Measurements from ENCODE around the gene DENND2C. TPM values are rescaled to one million over a fixed set of nuclear protein-coding genes. Genes with fewer than 3 reads are reported as not detected.

The DENND2C gene
- total RNA-seq, 5 donors from 2014 or later (not counting 1 experiment from before 2014, with no cell fraction given) = 0.61 to 1.5 (median 0.79) TPM

GRCh38 chr1:114627107-114627506 is 42.7 kb downstream of the DENND2C start:
- Histone ChIP-seq H3K36me3 (ENCODE audit: control insufficient read depth in 2 of 2, extremely low read depth in 1 of 2, insufficient read depth in 1 of 2, low read length in 1 of 2) (no peaks in the 10 kb centered on the region), H3K4me1 (ENCODE audit: control insufficient read depth in 1 of 2, extremely low read depth in 1 of 2, insufficient read depth in 2 of 2, low read length in 2 of 2) (no peaks in the 10 kb centered on the region), H3K27me3 (replicated peaks in 1 of 2; ENCODE audit: control insufficient read depth in 2 of 2, extremely low read depth in 1 of 2, insufficient read depth in 2 of 2, low read length in 1 of 2) (no peaks in the 10 kb centered on the region), H3K27ac (ENCODE audit: low read length) (no peak overlapping the region), H3K9me3 (no peaks in the 10 kb centered on the region), H3K4me3 (ENCODE audit: control insufficient read depth in 1 of 2, extremely low read depth in 1 of 2, low read length in 1 of 2) (no peak overlapping the region)
- no peak for ATAC-seq (replicated peaks in 1 of 4)
- no peak overlapping the region for H3K27ac Mint-ChIP-seq
- H3K4me3 Mint-ChIP-seq = no peak overlapping the region
- no peaks in the 10 kb centered on the region for H3K36me3 Mint-ChIP-seq
- DNase-seq = no peak
- peaks cover 16 to 25% of the 10 kb centered on the region in 2 donors for H3K27me3 Mint-ChIP-seq
- peaks cover 0 to 3% (median 0%) of the 10 kb centered on the region in 3 donors for H3K9me3 Mint-ChIP-seq
- ChIA-PET POLR2A (no interaction called here), CTCF (interaction anchor here (0.6 kb wide), 2 partner anchors 44 to 488 kb away, joined by 3 to 4 read pairs; no protein-coding TSS in a partner anchor)
- WGBS (ENCODE audit: insufficient coverage) = 20% methylated on average over 1 of the region's 2 CpGs
- H3K4me1 Mint-ChIP-seq = no peaks in the 10 kb centered on the region

DNA sequence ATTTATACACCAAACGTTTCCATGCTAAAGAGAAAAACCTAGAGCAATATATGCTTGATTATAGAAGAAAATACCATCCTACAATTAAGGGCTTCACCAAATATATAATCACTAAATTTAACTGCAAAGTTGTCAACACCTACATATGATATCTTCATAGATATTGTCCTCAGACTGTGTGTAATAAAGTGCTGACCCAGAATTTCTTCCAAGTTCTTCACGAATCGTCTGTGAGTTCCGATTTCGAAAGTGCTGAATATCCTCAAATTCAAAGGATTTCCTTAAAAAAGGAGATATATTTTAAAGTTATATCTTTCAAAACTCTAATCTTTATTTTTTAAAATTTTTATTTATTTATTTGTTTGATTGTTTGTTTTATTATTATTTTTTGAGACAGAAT is 46.5 kb downstream of the DENND2C start:
- H3K4me3 Mint-ChIP-seq = no peak overlapping the region
- CTCF ChIA-PET = interaction anchor here (0.7 to 0.8 kb wide), 2 partner anchors 29 to 1231 kb away, joined by 3 read pairs; no protein-coding TSS in a partner anchor
- Histone ChIP-seq H3K27ac (ENCODE audit: low read length) (no peak overlapping the region), H3K4me3 (ENCODE audit: control insufficient read depth in 1 of 2, extremely low read depth in 1 of 2, low read length in 1 of 2) (no peak overlapping the region), H3K27me3 (replicated peaks in 1 of 2; ENCODE audit: control insufficient read depth in 2 of 2, extremely low read depth in 1 of 2, insufficient read depth in 2 of 2, low read length in 1 of 2) (no peaks in the 10 kb centered on the region), H3K36me3 (ENCODE audit: control insufficient read depth in 2 of 2, extremely low read depth in 1 of 2, insufficient read depth in 1 of 2, low read length in 1 of 2) (no peaks in the 10 kb centered on the region), H3K9me3 (no peaks in the 10 kb centered on the region), H3K4me1 (ENCODE audit: control insufficient read depth in 1 of 2, extremely low read depth in 1 of 2, insufficient read depth in 2 of 2, low read length in 2 of 2) (no peaks in the 10 kb centered on the region)
- no peak overlapping the region for H3K27ac Mint-ChIP-seq
- no peak for DNase-seq
- no CpG with 5 or more reads among the region's 5 CpGs for WGBS (ENCODE audit: insufficient coverage)
- H3K4me1 Mint-ChIP-seq = no peaks in the 10 kb centered on the region
- ATAC-seq (replicated peaks in 1 of 4) = no peak
- H3K27me3 Mint-ChIP-seq = peaks cover 5% of the 10 kb centered on the region in 2 donors
- peaks cover 3% of the 10 kb centered on the region for H3K36me3 Mint-ChIP-seq
- no peaks in the 10 kb centered on the region for H3K9me3 Mint-ChIP-seq
- POLR2A ChIA-PET = no interaction called here

DNA sequence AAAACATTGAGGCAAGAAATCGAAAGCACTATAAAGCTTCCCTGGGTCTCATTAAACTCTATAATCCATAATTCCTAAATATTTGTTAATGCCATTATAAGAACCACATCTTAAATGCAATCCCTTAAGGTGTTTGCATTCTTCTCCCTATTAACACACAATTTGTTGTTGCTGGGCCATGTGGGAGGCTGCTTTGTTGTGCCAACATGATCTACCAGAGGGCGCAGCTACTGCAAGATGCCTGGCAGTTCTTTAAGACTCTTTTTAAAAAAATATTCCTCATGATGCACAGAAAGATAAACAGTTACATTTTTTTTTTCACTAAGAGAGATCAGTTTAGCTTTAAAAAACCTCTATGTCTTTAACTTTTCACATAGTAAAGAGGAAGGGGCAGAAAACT is 49.4 kb downstream of the DENND2C start:
- ChIA-PET POLR2A (no interaction called here), CTCF (no interaction called here)
- Mint-ChIP-seq H3K27me3 (peaks cover 1 to 4% of the 10 kb centered on the region in 2 donors), H3K27ac (no peak overlapping the region), H3K9me3 (no peaks in the 10 kb centered on the region), H3K4me1 (no peaks in the 10 kb centered on the region), H3K4me3 (no peak overlapping the region), H3K36me3 (peaks cover 5% of the 10 kb centered on the region)
- DNase-seq (peak in 1 of 35 experiments; percentile 4), ATAC-seq (replicated peaks in 1 of 4) (no peak)
- Histone ChIP-seq H3K9me3 (no peaks in the 10 kb centered on the region), H3K27me3 (replicated peaks in 1 of 2; ENCODE audit: control insufficient read depth in 2 of 2, extremely low read depth in 1 of 2, insufficient read depth in 2 of 2, low read length in 1 of 2) (no peaks in the 10 kb centered on the region), H3K36me3 (ENCODE audit: control insufficient read depth in 2 of 2, extremely low read depth in 1 of 2, insufficient read depth in 1 of 2, low read length in 1 of 2) (no peaks in the 10 kb centered on the region), H3K4me1 (ENCODE audit: control insufficient read depth in 1 of 2, extremely low read depth in 1 of 2, insufficient read depth in 2 of 2, low read length in 2 of 2) (no peaks in the 10 kb centered on the region), H3K27ac (ENCODE audit: low read length) (no peak overlapping the region), H3K4me3 (ENCODE audit: control insufficient read depth in 1 of 2, extremely low read depth in 1 of 2, low read length in 1 of 2) (no peak overlapping the region)
- WGBS (ENCODE audit: insufficient coverage) = 100% methylated on average over 1 of the region's 2 CpGs

- Mint-ChIP-seq H3K4me1 (no peaks in the 10 kb centered on the region), H3K27ac (no peak overlapping the region), H3K36me3 (peaks cover 5% of the 10 kb centered on the region), H3K27me3 (peaks cover 4 to 7% of the 10 kb centered on the region in 2 donors), H3K9me3 (no peaks in the 10 kb centered on the region), H3K4me3 (no peak overlapping the region)
- no peak overlapping the region for H3K27ac ChIP-seq (ENCODE audit: low read length)
- CTCF ChIA-PET = no interaction called here
- ATAC-seq (replicated peaks in 1 of 4) (no peak), DNase-seq (no peak)
- H3K9me3 ChIP-seq = no peaks in the 10 kb centered on the region
- H3K36me3 ChIP-seq (ENCODE audit: control insufficient read depth in 2 of 2, extremely low read depth in 1 of 2, insufficient read depth in 1 of 2, low read length in 1 of 2) = no peaks in the 10 kb centered on the region
- H3K27me3 ChIP-seq (replicated peaks in 1 of 2; ENCODE audit: control insufficient read depth in 2 of 2, extremely low read depth in 1 of 2, insufficient read depth in 2 of 2, low read length in 1 of 2) = no peaks in the 10 kb centered on the region
- H3K4me3 ChIP-seq (ENCODE audit: control insufficient read depth in 1 of 2, extremely low read depth in 1 of 2, low read length in 1 of 2) = no peak overlapping the region
- POLR2A ChIA-PET = no interaction called here
- no peaks in the 10 kb centered on the region for H3K4me1 ChIP-seq (ENCODE audit: control insufficient read depth in 1 of 2, extremely low read depth in 1 of 2, insufficient read depth in 2 of 2, low read length in 2 of 2)
These were observed 51.2 kb downstream of the DENND2C start for GRCh38 chr1:114618606-114619005.

DNA sequence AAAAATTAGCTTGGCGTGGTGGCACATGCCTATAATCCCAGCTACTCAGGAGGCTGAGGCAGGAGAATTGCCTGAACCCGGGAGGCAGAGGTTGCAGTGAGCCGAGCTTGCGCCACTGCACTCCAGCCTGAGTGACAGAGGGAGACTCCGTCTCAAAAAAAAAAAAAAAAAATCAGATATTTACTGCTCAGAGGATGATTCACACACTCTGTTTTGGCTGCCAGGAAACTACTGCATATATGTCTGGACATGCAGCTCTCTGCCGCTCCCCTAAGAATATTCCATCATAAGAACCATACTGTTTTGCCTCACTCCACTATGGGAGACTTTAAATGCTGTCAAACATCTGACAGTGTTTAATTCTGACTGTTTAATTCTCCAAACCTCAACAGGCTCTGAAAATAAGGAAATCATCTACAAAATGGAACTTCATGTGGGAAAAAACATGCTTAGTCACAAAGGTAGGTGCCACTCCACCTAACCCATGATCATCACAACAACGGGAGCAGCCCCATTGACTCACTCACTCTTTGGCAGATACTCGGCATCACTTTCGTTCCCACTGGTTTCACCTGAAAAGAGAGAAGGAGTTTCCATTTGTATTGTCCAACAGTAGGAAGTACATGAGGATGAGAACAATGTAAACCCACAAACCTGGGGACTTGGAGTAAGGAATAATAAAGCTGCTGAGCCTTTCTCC is 59.2 kb downstream of the DENND2C start:
- Mint-ChIP-seq H3K27ac (no peak overlapping the region), H3K4me3 (no peak overlapping the region), H3K4me1 (no peaks in the 10 kb centered on the region), H3K36me3 (no peaks in the 10 kb centered on the region), H3K9me3 (no peaks in the 10 kb centered on the region), H3K27me3 (peaks cover 3 to 16% of the 10 kb centered on the region in 2 donors)
- CTCF ChIA-PET = no interaction called here
- H3K4me3 ChIP-seq (ENCODE audit: control insufficient read depth in 1 of 2, extremely low read depth in 1 of 2, low read length in 1 of 2) = no peak overlapping the region
- WGBS (ENCODE audit: insufficient coverage) = 100% methylated on average over 1 of the region's 9 CpGs
- H3K27ac ChIP-seq (ENCODE audit: low read length) = no peak overlapping the region
- DNase-seq = no peak
- H3K36me3 ChIP-seq (ENCODE audit: control insufficient read depth in 2 of 2, extremely low read depth in 1 of 2, insufficient read depth in 1 of 2, low read length in 1 of 2) = no peaks in the 10 kb centered on the region
- POLR2A ChIA-PET = interaction anchor here in 1 of 2 donors (0.6 kb wide), 1 partner anchor 35 kb away, joined by 4 read pairs; no protein-coding TSS in a partner anchor
- H3K27me3 ChIP-seq (replicated peaks in 1 of 2; ENCODE audit: control insufficient read depth in 2 of 2, extremely low read depth in 1 of 2, insufficient read depth in 2 of 2, low read length in 1 of 2) = no peaks in the 10 kb centered on the region
- H3K4me1 ChIP-seq (ENCODE audit: control insufficient read depth in 1 of 2, extremely low read depth in 1 of 2, insufficient read depth in 2 of 2, low read length in 2 of 2) = no peaks in the 10 kb centered on the region
- ATAC-seq (replicated peaks in 1 of 4) = no peak
- no peaks in the 10 kb centered on the region for H3K9me3 ChIP-seq

DNA sequence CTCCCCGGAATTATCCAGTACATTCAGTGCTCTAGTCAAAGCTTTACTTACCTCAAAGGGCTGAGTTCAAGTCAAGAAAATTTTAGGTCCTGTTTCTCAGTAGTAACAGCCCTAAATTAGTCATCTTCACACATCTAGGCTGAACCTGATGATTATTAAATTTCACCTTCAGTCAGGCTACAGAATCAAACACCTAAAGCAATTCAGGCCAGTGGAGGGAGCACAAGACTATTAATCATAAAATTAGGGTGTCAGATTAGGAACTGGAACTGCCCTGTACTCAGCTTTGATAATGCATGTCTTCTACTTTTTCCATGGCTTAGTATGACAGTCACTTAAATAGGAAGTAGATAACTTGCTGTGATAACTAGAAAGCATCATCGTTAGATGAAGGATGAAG is 60.0 kb downstream of the DENND2C start:
- H3K27me3 Mint-ChIP-seq = peaks cover 3 to 12% of the 10 kb centered on the region in 2 donors
- H3K9me3 ChIP-seq = no peaks in the 10 kb centered on the region
- POLR2A ChIA-PET = no interaction called here
- H3K4me3 Mint-ChIP-seq = no peak overlapping the region
- 50% methylated on average over 1 of the region's 2 CpGs for WGBS (ENCODE audit: insufficient coverage)
- no peak overlapping the region for H3K27ac Mint-ChIP-seq
- no peaks in the 10 kb centered on the region for H3K4me1 Mint-ChIP-seq
- DNase-seq = no peak
- H3K36me3 Mint-ChIP-seq = peaks cover under 1% of the 10 kb centered on the region
- no peaks in the 10 kb centered on the region for H3K9me3 Mint-ChIP-seq
- no peak overlapping the region for H3K27ac ChIP-seq (ENCODE audit: low read length)
- no peaks in the 10 kb centered on the region for H3K36me3 ChIP-seq (ENCODE audit: control insufficient read depth in 2 of 2, extremely low read depth in 1 of 2, insufficient read depth in 1 of 2, low read length in 1 of 2)
- no peak overlapping the region for H3K4me3 ChIP-seq (ENCODE audit: control insufficient read depth in 1 of 2, extremely low read depth in 1 of 2, low read length in 1 of 2)
- H3K27me3 ChIP-seq (replicated peaks in 1 of 2; ENCODE audit: control insufficient read depth in 2 of 2, extremely low read depth in 1 of 2, insufficient read depth in 2 of 2, low read length in 1 of 2) = peaks cover 0 to 2% of the 10 kb centered on the region in 2 experiments
- H3K4me1 ChIP-seq (ENCODE audit: control insufficient read depth in 1 of 2, extremely low read depth in 1 of 2, insufficient read depth in 2 of 2, low read length in 2 of 2) = no peaks in the 10 kb centered on the region
- CTCF ChIA-PET = no interaction called here
- no peak for ATAC-seq (replicated peaks in 1 of 4)
